GM18951 (cell line): Measurements from ENCODE around the gene PAFAH1B1.
"Not testable (repeated sequence)": the region's sequence is repeated elsewhere in the genome, so short reads cannot be mapped to it uniquely, and the experiment has no call there.

Experiments
- POLR2A ChIP-seq: IDR thresholded peaks from 4 replicates; pipeline ENCODE4 v1.6.1; 2011; ENCODE audit warnings: mild to moderate bottlenecking; ENCODE audit not compliant: insufficient read length, insufficient read depth; ENCODE audit errors: extremely low read depth
- in situ Hi-C: fragments of 300-500 bp; cut with MboI; formaldehyde crosslinking; loops from one replicate; pipeline ENCODE4 v1.12.0; 2022; ENCODE audit warnings: low sequenced_read_pairs, mixed read lengths, inconsistent platforms; ENCODE audit not compliant: unreplicated experiment

Gene PAFAH1B1

DNA sequence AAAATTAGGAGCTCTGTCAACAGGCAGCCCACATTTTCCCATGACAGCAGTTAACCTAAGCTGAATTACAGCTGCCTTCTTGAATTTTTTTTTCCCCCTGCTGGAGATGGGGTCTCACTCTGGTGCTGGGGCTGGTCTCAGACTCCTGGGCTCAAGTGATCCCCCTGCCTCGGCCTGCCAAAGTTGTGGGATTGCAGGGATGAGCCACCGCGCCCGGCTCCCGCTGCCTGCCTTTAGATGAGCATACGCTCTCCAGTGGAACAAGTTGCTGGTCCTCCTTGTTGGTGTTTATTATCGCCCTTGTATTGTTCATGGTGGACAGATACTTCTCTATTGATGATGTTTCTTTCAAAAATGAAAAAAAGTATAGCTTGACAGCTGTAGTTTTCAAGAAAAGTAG lies 15.6 kb downstream of the PAFAH1B1 start:
- TF ChIP-seq POLR2A = no peak
- in situ Hi-C loops = no loop called here

DNA sequence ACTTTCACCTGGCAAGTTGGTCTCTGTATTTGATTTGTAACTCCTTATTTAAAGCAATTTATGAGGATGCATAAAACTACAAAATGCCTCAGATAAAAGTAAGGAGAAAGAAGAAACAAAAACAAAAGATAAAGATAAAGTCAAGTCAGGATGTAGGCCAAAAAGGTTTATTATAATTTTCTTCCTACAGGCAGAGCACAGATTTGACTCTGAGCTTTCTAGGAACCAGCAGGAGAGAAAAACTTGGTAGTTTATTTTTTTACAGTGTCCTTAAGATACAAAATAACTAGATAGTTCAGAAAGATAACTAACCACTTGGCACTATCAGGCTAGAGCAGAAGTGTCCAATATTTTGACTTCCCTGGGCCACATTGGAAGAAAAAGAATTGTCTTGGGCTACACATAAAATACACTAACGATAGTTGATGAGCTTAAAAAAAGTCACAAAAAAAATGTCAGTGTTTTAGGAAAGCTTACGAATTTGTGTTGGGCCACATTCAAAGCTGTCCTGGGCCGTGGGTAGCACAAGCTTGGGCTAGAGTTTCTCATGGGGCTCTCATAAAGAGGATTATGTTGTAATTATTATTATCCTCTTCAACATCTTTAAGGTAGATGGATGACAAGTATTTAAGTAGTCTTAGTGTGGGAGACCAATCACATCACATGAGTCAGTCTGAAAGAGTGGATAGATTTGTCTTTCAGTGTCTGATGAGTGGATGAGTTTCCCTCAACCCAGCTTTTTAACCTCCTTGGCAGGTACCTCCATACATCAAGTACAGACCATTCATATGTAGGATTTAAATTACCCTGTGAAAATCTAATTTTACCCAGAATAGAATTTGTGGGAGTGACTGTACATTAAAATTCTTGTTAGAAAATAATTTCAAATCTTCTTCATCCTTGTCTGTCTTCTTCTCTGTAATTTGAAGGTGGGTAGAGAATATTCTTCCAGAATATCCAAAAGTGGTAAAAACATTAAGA lies 17.0 kb downstream of the PAFAH1B1 start:
- TF ChIP-seq POLR2A = no peak
- in situ Hi-C loops = no loop called here

DNA sequence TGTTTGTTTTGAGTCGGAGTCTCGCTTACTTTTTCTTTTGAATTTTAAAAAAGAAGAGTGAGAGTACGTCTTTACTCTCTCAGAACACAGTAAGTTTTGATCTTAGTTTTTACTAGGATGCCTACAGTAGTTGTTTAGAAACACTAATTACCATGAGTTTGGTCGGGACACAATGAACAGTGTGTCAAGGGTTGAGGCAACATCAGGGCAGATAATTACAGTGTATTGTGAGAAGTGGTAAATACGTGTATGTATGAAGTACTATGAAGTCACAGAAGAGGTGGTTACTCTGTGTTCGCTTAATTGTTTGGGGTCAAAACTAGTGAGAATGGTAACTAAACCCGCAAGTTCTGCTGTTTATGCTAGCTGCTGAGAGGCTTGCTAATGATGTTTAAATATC lies 18.2 kb downstream of the PAFAH1B1 start:
- in situ Hi-C loops = no loop called here
- no peak for TF ChIP-seq POLR2A

DNA sequence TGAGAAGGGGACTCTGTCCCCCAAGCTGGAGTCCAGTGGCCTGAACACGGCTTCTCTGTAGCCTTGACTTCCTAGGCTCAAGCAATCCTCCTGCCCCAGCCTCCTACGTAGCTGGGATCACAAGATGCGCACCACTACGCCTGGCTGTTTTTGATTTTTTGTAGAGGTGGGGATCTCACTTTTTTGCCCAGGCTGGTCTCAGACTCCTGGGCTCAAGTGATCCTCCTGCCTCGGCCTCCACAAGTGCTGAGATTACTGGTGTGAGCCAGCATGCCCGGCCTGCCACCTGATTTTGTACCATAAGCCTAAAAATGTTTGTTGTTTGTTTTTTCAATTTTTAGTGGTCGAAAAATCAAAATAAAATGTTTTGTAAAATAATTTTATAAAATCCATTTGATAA lies 19.2 kb downstream of the PAFAH1B1 start:
- in situ Hi-C loops = no loop called here
- no peak for TF ChIP-seq POLR2A

DNA sequence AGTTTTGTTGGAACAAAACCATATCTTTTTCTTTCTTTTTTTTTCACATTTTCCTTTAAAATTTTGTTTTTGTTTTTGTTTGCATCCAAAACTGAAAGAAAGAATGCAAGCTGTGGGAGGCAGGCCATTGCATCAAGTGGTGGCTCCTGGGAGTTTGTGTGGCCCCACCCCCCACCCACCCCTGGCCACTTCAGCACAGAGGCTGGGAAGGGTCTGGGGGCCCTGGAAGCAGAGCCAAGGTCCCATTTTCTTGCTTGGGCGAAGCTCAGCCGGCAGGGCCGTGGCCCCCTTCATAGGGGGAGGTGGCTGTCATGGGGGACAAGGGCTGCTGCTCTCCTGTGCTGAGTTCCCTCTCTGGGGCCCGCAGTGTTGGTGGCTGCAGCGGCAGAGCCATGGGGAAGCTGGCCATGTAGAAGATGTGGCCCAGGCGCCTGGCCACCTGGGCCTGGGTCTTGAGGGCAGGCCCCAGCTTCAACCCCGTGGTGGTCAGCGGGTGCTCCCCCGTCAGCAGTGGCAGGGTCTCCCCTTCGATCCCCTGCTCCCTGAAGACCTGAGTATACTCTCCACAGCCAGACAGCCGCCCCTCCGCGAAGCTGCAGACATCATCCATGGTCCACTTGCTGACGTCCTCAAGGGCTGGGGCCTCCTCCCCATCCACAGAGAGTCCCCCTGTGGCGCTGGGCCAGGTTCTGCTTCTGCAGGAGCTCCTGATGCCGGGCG lies 19.8 kb downstream of the PAFAH1B1 start:
- in situ Hi-C loops = no loop called here

DNA sequence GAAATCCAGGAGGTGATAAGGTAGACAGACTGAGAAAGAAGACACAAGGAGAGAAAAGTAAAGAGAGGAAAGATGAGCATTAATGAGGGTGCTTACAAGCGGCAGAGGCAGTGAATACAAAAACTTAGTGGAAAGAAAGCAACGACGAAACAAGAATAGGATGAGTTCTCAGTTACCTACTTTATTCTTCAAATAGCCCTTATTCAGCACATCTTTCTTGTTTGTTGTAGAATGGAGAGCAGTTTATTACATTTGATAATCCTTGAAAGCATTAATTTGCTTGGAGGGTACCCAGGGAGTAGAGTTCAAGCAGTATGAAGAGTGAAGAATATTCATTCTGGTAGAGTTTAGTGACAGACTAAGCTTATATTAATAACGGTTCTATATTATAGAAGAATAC lies 22.4 kb downstream of the PAFAH1B1 start:
- in situ Hi-C loops = no loop called here
- TF ChIP-seq POLR2A = no peak

More for the DNA sequence above, 19.8 kb downstream of the PAFAH1B1 start:
- TF ChIP-seq POLR2A = no peak

DNA sequence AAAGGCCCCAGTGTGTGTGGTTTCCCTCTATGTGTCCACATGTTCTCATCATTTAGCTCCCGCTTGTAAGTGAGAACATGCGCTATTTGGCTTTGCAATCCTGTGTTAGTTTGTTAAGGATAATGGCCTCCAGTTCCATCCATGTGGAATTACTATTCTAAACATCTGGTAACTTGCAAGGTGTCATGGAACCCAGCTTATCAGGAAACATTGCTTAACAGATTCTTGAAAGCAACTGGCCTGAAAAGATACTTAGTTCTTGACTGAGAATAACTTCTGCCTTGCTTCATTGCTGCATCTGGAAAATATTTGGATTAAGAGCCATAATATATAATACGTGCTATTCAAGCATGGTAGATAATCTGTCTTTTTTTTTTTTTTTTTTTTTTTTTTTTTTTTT lies 27.8 kb downstream of the PAFAH1B1 start:
- in situ Hi-C loops = no loop called here
- TF ChIP-seq POLR2A = no peak

DNA sequence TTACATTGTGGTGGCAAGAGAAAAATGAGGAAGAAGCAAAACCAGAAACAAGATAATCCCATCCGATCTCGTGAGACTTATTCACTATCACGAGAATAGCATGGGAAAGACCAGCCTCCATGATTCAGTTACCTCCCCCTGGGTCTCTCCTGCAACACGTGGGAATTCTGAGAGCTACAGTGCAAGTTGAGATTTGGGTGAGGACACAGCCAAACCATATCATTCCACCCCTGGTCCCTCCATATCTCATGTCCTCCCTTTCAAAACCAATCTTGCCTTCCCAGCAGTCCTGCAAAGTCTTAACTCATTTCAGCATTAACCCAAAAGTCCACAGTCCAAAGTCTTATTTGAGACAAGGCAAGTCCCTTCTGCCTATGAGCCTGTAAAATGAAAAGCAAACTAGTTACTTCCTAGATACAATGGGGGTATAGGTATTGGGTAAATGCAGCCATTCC lies 28.5 kb downstream of the PAFAH1B1 start:
- in situ Hi-C loops = not testable (repeated sequence)

DNA sequence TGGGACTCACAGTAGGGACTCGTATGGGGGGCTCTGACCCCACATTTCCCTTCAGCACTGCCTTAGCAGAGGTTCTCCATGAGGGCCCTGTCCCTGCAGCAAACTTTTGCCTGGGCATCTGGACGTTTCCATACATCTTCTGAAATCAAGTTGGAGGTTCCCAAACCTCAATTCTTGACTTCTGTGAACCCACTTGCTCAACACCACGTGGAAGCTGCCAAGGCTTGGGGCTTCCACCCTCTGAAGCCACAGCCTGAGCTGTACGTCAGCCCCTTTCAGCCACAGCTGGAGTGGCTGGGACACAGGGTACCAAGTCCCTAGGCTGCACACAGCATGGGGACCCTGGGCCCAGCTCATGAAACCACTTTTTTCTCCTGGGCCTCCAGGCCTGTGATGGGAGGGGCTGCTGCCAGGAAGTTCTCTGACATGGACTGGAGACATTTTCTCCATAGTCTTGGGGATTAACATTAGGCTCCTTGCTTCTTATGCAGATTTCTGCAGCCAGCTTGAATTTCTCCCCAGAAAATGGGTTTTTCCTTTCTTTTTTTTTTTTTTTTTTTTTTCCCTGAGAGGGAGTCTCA lies 29.4 kb downstream of the PAFAH1B1 start:
- in situ Hi-C loops = not testable (repeated sequence)

DNA sequence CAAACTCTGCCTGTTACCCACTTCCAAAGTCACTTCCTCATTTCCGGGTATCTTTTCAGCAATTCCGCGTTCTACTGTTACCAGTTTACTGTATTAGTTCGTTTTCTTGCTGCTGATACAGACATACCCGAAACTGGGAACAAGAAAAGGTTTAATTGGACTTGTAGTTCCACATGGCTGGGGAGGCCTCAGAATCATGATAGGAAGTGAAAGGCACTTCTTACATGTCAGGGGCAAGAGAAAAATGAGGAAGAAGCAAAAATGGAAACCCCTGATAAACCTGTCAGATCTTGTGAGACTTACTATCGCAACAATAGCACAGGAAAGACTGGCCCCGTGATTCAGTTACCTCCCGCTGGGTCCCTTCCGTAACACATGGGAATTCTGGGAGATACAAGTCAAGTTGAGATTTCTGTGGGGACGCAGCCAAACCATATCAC lies 30.9 kb downstream of the PAFAH1B1 start:
- TF ChIP-seq POLR2A = no peak
- in situ Hi-C loops = no loop called here

DNA sequence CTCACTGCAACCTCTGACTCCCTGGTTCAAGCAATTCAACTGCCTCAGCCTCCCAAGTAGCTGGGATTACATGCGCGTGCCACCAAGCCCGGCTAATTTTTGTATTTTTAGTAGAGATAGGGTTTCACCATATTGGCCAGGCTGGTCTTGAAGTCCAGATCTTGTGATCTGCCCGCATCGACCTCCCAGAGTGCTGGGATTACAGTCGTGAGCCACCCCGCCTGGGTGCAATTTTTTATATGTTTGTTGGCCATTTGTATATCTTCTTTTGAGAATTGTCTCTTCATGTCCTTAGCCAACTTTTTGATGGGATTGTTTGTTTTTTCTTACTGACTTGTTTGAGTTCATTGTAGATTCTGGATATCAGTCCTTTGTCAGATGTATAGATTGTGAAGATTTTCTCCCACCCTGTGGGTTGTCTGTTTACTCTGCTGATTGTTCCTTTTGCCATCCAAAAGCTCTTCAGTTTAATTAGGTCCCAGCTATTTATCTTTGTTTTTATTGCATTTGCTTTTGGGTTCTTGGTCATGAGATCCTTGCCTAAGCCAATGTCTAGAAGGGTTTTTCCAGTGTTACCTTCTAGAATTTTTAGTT lies 33.3 kb downstream of the PAFAH1B1 start:
- in situ Hi-C loops = not testable (repeated sequence)

DNA sequence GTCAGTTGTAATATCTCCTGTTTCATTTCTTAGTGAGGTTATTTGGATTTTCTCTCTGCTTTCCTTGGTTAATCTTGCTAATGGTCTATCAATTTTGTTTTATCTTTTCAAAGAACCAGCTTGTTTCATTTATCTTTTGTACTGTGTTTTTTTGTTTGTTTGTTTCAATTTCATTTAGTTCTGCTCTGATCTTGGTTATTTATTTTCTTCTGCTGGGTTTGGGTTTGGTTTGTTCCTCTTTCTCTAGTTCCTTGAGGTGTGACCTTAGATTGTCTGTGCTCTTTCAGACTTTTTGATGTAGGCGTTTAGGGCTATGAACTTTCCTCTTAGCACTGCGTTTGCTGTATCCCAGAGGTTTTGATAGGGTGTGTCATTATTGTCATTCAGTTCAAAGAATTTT lies 35.5 kb downstream of the PAFAH1B1 start:
- in situ Hi-C loops = not testable (repeated sequence)

DNA sequence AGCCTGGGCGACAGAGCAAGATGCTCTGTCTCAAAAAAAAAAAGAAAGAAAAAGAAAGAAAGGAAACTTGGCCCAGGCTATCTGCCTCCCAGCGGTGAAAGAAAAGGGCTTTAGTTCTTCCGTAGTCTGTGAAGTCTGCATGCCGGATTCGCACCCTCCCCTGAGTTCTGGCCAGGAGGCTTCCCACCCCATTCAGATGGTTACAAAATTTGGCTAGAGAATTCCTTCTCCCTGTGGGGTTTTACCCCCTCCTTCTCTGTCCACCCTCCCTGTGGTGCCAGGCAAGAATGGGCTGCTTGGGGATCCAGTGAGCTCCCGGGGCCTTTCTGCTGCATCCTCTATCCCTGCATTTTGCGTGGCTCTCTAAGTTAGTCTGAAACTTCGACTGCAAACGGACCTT lies 37.8 kb downstream of the PAFAH1B1 start:
- TF ChIP-seq POLR2A = no peak
- in situ Hi-C loops = no loop called here
